HG03521 (cell line): ENCODE measurements around the gene POLG.

ENCODE experiments used
- ATAC-seq: cut with Tn5 transposase; IDR thresholded peaks from one replicate; pipeline ENCODE4 v1.9.1; 2021; ENCODE audit warnings: mild to moderate bottlenecking, moderate library complexity; ENCODE audit not compliant: unreplicated experiment

The POLG gene

GRCh38 chr15:89370120-89370977 lies 35.7 kb upstream of the POLG start:
- no peak for ATAC-seq

GRCh38 chr15:89369341-89369947 lies 34.8 kb upstream of the POLG start:
- no peak for ATAC-seq

- ATAC-seq = no peak
Measured at GRCh38 chr15:89368566-89369223, 34.1 kb upstream of the POLG start.

- no peak for ATAC-seq
Measured at GRCh38 chr15:89367485-89368451, 33.1 kb upstream of the POLG start.

- ATAC-seq = no peak
Measured at GRCh38 chr15:89366656-89367393, 32.2 kb upstream of the POLG start.

- no peak for ATAC-seq
Measured at GRCh38 chr15:89365462-89366065, 30.9 kb upstream of the POLG start.

GRCh38 chr15:89364741-89365450 lies 30.3 kb upstream of the POLG start:
- no peak for ATAC-seq

- ATAC-seq = no peak
Measured at GRCh38 chr15:89364341-89364740, 29.7 kb upstream of the POLG start.

GRCh38 chr15:89363770-89364169 lies 29.1 kb upstream of the POLG start:
- ATAC-seq = no peak

- ATAC-seq = no peak
Measured at GRCh38 chr15:89363133-89363532, 28.5 kb upstream of the POLG start.

GRCh38 chr15:89362203-89363101 lies 27.8 kb upstream of the POLG start:
- no peak for ATAC-seq

- ATAC-seq = no peak
Measured at GRCh38 chr15:89361451-89362202, 27.0 kb upstream of the POLG start.

- ATAC-seq = no peak
Measured at GRCh38 chr15:89360294-89360971, 25.8 kb upstream of the POLG start.

- no peak for ATAC-seq
Measured at GRCh38 chr15:89359471-89360293, 25.1 kb upstream of the POLG start.

GRCh38 chr15:89358755-89359439 lies 24.3 kb upstream of the POLG start:
- ATAC-seq = peak; percentile 82
